HepG2 (cell line): ENCODE measurements around the gene CCDC121. TPM values are rescaled to one million over a fixed set of nuclear protein-coding genes. Genes with fewer than 3 reads are reported as not detected.

Experiments
- ARID5B ChIP-seq: IDR thresholded peaks from 2 replicates; pipeline ENCODE4 v1.4.0; 2020; ENCODE audit warnings: mild to moderate bottlenecking, missing genetic modification reagents
- ELF3 ChIP-seq: IDR thresholded peaks from 2 replicates; pipeline ENCODE4 v1.6.1; 2016; ENCODE audit warnings: missing genetic modification reagents, missing compliant biosample characterization
- HES4 ChIP-seq: sonication (generic); formaldehyde crosslinking; IDR thresholded peaks from 2 replicates; pipeline ENCODE4 v1.9.0; 2021; ENCODE audit warnings: mild to moderate bottlenecking, missing genetic modification reagents, borderline replicate concordance
- HOXA7 ChIP-seq: sonication (generic); formaldehyde crosslinking; IDR thresholded peaks from 2 replicates; pipeline ENCODE4 v1.8.1; 2022; ENCODE audit warnings: mild to moderate bottlenecking, missing genetic modification reagents, moderate library complexity
- MAX ChIP-seq: IDR thresholded peaks from 2 replicates; pipeline ENCODE4 v1.6.1; 2012; ENCODE audit warnings: inconsistent platforms
- MIER3 ChIP-seq: IDR thresholded peaks from 2 replicates; pipeline ENCODE4 v1.6.1; 2016; ENCODE audit warnings: missing compliant biosample characterization, borderline replicate concordance
- RBM22 ChIP-seq: fragments of 200-400 bp; formaldehyde crosslinking; optimal IDR thresholded peaks from 2 replicates; pipeline ENCODE3; 2017; ENCODE audit warnings: mild to moderate bottlenecking, low read length, moderate library complexity
- RFX1 ChIP-seq: fragments of 450-650 bp; IDR thresholded peaks from 2 replicates; pipeline ENCODE4 v1.6.1; 2017
- SAP130 ChIP-seq: IDR thresholded peaks from 2 replicates; pipeline ENCODE4 v1.6.1; 2016; ENCODE audit warnings: low read depth
- SIX1 ChIP-seq: sonication (generic); formaldehyde crosslinking; IDR thresholded peaks from 2 replicates; pipeline ENCODE4 v1.4.0; 2020; ENCODE audit warnings: missing genetic modification reagents, borderline replicate concordance
- SNAI1 ChIP-seq: sonication (generic); formaldehyde crosslinking; IDR thresholded peaks from 2 replicates; pipeline ENCODE4 v1.5.0; 2020; ENCODE audit warnings: mild to moderate bottlenecking, missing genetic modification reagents, borderline replicate concordance
- SRSF4 ChIP-seq: fragments of 200-400 bp; formaldehyde crosslinking; IDR thresholded peaks from one replicate; pipeline ENCODE4 v1.6.1; 2018; ENCODE audit warnings: mild to moderate bottlenecking, low read depth, low read length, moderate library complexity; ENCODE audit not compliant: poor library complexity, severe bottlenecking
- ZNF512B ChIP-seq: sonication (generic); formaldehyde crosslinking; IDR thresholded peaks from 2 replicates; pipeline ENCODE4 v1.5.1; 2020; ENCODE audit warnings: missing genetic modification reagents, mild to moderate bottlenecking, borderline replicate concordance
- ZNF513 ChIP-seq: sonication (generic); formaldehyde crosslinking; conservative IDR thresholded peaks from 2 replicates; pipeline ENCODE4 v1.5.0; 2020; ENCODE audit warnings: missing genetic modification reagents
- ZNF766 ChIP-seq: sonication (generic); formaldehyde crosslinking; IDR thresholded peaks from 2 replicates; pipeline ENCODE4 v1.5.0; 2020; ENCODE audit warnings: missing genetic modification reagents, borderline replicate concordance
- ZSCAN9 ChIP-seq: IDR thresholded peaks from 2 replicates; pipeline ENCODE4 v1.6.1; 2016; ENCODE audit warnings: borderline replicate concordance
- ZZZ3 ChIP-seq: sonication (generic); formaldehyde crosslinking; IDR thresholded peaks from 2 replicates; pipeline ENCODE4 v1.4.0; 2020; ENCODE audit warnings: missing genetic modification reagents, mild to moderate bottlenecking, borderline replicate concordance
- polyA plus RNA-seq, 8 experiments: library from polyadenylated mRNA; depleted of rRNA in 3 of 8; stranded (reverse) in 7 of 8; unstranded in 1 of 8; fragments of >200 nt; fragmentation: Illumina TruSeq in 4 of 8; extraction: Trizol in 4 of 8; gene quantifications; 2 replicates each; pipeline versions ENCODE4 v1.2.1 to v1.2.3, GENCODE V29; 2011 to 2016; ENCODE audit warnings: low read depth in 4 of 8, missing spikeins in 1 of 8, mixed read lengths in 1 of 8; ENCODE audit not compliant: insufficient read depth in 1 of 8
- total RNA-seq, 5 experiments: library from RNA; depleted of rRNA; stranded (reverse); fragments of >200 nt; fragmentation: Illumina TruSeq; extraction: Trizol; gene quantifications; 2 replicates each; pipeline ENCODE4 v1.2.3, GENCODE V29; 2016; ENCODE audit warnings: low read depth in 1 of 5

Gene CCDC121
- total and polyA plus RNA-seq, 2 of the 13 experiments (the other 11 are each of a cell fraction or from before 2014, with no cell fraction given) = 1.9 to 3.0 TPM

- TF ChIP-seq ARID5B = peak; percentile 74
- peak; percentile 92 for TF ChIP-seq MAX
- peak; percentile 84; the same call in 1 of the 2 replicates for TF ChIP-seq ZSCAN9 (CRISPR knock-in tag)
- TF ChIP-seq SAP130 (CRISPR knock-in tag) = peak; percentile 100
- no peak for TF ChIP-seq SRSF4
- TF ChIP-seq MIER3 = peak; percentile 87; the same call in 1 of the 2 replicates
- TF ChIP-seq ZNF513 (CRISPR knock-in tag) = no peak
- no peak; the same call in 1 of the 2 replicates for TF ChIP-seq ZZZ3 (CRISPR knock-in tag)
- peak; percentile 71; the same call in 1 of the 2 replicates for TF ChIP-seq ZNF512B (CRISPR knock-in tag)
- TF ChIP-seq RBM22 = peak; percentile 58
- 0 out of 2 replicates have a peak, but pooled peaks have one; percentile 84 for TF ChIP-seq SNAI1 (CRISPR knock-in tag)
- no peak for TF ChIP-seq ZNF766 (CRISPR knock-in tag)
- peak; percentile 26; the same call in 1 of the 2 replicates for TF ChIP-seq SIX1
- TF ChIP-seq RFX1 = peak; percentile 82
- no peak for TF ChIP-seq HOXA7 (CRISPR knock-in tag)
- peak; percentile 94 for TF ChIP-seq ELF3 (CRISPR knock-in tag)
- 0 out of 2 replicates have a peak, but pooled peaks have one; percentile 58 for TF ChIP-seq HES4 (CRISPR knock-in tag)
Observed at GRCh38 chr2:27628767-27629709, at the start of gene CCDC121, which contains the start of gene GPN1 (continued).
